Measurements from ENCODE around the gene ADAM22.
A peak's percentile ranks its signal among the peaks of the same experiment; 100 is the strongest.

ADAM22 gene

GRCh38 chr7:87960239-87960638 is 26.2 kb downstream of the ADAM22 start:
- TF ChIP-seq CTCF (IDR thresholded peaks at IDR 0.05; ENCODE audit: insufficient read depth, low read depth, low read length, missing control alignments), result no peak
- DNase-seq (ENCODE audit: low read depth), result no peak
- H3K4me3 ChIP-seq (ENCODE audit: low read length), result no peak overlapping the region

GRCh38 chr7:87961754-87962153 is 27.7 kb downstream of the ADAM22 start:
- TF ChIP-seq CTCF (IDR thresholded peaks at IDR 0.05; ENCODE audit: insufficient read depth, low read depth, low read length, missing control alignments), result no peak
- no peak overlapping the region for H3K4me3 ChIP-seq (ENCODE audit: low read length)
- DNase-seq (ENCODE audit: low read depth), result peak; percentile 24

GRCh38 chr7:87966271-87966670 is 32.2 kb downstream of the ADAM22 start:
- H3K4me3 ChIP-seq (ENCODE audit: low read length), result no peak overlapping the region
- no peak for TF ChIP-seq CTCF (IDR thresholded peaks at IDR 0.05; ENCODE audit: insufficient read depth, low read depth, low read length, missing control alignments)
- no peak for DNase-seq (ENCODE audit: low read depth)

GRCh38 chr7:87968021-87968420 is 34.0 kb downstream of the ADAM22 start:
- no peak overlapping the region for H3K4me3 ChIP-seq (ENCODE audit: low read length)
- TF ChIP-seq CTCF (IDR thresholded peaks at IDR 0.05; ENCODE audit: insufficient read depth, low read depth, low read length, missing control alignments), result no peak
- no peak for DNase-seq (ENCODE audit: low read depth)

GRCh38 chr7:87982116-87982515 is 48.1 kb downstream of the ADAM22 start:
- no peak overlapping the region for H3K4me3 ChIP-seq (ENCODE audit: low read length)
- no peak for TF ChIP-seq CTCF (IDR thresholded peaks at IDR 0.05; ENCODE audit: insufficient read depth, low read depth, low read length, missing control alignments)
- no peak for DNase-seq (ENCODE audit: low read depth)

- H3K4me3 ChIP-seq (ENCODE audit: low read length), result no peak overlapping the region
- DNase-seq (ENCODE audit: low read depth), result no peak
- TF ChIP-seq CTCF (IDR thresholded peaks at IDR 0.05; ENCODE audit: insufficient read depth, low read depth, low read length, missing control alignments), result no peak
Observed at GRCh38 chr7:87984088-87984487, 50.0 kb downstream of the ADAM22 start.

- DNase-seq (ENCODE audit: low read depth), result peak; percentile 4
- TF ChIP-seq CTCF (IDR thresholded peaks at IDR 0.05; ENCODE audit: insufficient read depth, low read depth, low read length, missing control alignments), result no peak
- no peak overlapping the region for H3K4me3 ChIP-seq (ENCODE audit: low read length)
Observed at GRCh38 chr7:87993269-87993668, 59.2 kb downstream of the ADAM22 start.
